HG02678 (cell line): ENCODE data around the gene INTS13.
"Not testable (repeated sequence)": the region's sequence is repeated elsewhere in the genome, so short reads cannot be mapped to it uniquely, and the experiment has no call there.

ENCODE experiments used
- ATAC-seq: cut with Tn5 transposase; IDR thresholded peaks from one replicate; pipeline ENCODE4 v1.9.1; 2021; ENCODE audit warnings: mild to moderate bottlenecking, moderate library complexity; ENCODE audit not compliant: unreplicated experiment

The INTS13 gene

GRCh38 chr12:26936559-26937442 lies 980 bp downstream of the INTS13 start:
- no peak for ATAC-seq

DNA sequence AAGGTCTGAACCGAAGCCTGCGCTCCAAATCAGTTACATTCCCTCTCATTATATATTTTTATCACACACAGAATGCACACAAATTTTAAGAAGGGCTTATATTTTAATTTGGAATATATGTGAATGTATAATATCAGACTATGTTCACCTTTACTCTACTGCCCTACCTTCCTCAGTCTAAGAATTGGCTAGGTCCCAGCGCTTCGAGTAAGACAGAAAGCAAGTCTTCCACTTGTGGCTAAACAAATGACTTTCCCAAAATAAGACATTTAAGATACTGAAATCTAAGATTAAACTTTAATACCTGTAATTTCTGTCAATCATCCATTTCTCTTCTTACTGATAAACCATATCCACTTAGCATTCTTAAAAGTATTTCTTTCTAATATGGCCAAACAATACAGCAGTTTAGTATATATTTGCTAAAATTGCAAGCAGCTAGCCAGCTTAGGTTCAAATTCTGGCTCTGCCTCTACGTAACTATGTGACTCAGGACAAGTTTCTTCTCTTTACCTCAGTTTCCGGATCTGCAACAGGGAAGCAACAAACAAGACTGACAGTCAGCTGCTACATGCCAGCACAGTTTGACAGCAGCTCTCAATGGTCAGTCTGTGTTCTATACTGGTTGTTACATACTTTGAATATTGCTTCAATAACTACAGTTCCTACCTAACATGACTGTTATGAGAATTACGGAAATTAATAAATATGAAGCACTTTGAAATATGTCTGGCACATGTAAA lies 2.0 kb downstream of the INTS13 start:
- ATAC-seq: no peak

DNA sequence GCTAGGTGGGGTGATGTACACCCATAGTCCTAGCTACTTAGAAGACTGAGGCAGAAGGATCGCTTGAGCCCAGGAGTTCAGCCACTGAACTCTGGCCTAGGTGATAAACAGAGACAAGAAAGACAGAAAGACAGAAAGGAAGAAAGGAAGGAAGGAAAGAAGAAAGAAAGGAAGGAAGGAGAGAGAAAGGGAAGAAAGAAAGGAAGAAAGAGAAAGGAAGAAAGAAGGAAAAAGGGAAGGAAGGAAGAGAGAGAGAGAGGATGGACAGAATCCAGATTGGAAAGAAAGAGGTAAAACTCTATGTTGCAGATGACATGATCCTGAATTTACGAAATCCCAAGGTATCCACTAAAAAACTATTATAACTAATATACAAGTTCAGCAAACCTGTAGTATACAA lies 8.2 kb downstream of the INTS13 start:
- ATAC-seq: no peak

GRCh38 chr12:26928661-26929060 lies 9.1 kb downstream of the INTS13 start:
- ATAC-seq: no peak

GRCh38 chr12:26921886-26922285 lies 15.9 kb downstream of the INTS13 start:
- no peak for ATAC-seq

DNA sequence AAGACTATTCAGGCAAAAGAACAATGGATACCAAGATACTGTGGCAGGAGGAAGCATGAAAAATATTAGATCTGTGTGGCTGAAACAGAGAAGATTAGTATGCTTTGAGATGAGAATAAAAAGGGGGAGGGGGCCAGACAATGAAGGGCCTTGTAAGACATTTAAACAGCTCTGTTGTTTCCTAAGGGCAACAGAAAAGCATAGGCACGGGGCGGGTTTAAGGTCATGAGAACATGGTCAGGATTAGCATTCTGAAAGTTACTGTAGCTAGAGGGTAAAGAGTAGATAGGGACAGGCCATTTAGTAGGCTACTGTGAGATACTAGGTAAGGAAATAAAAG lies 18.6 kb downstream of the INTS13 start:
- ATAC-seq: no peak

DNA sequence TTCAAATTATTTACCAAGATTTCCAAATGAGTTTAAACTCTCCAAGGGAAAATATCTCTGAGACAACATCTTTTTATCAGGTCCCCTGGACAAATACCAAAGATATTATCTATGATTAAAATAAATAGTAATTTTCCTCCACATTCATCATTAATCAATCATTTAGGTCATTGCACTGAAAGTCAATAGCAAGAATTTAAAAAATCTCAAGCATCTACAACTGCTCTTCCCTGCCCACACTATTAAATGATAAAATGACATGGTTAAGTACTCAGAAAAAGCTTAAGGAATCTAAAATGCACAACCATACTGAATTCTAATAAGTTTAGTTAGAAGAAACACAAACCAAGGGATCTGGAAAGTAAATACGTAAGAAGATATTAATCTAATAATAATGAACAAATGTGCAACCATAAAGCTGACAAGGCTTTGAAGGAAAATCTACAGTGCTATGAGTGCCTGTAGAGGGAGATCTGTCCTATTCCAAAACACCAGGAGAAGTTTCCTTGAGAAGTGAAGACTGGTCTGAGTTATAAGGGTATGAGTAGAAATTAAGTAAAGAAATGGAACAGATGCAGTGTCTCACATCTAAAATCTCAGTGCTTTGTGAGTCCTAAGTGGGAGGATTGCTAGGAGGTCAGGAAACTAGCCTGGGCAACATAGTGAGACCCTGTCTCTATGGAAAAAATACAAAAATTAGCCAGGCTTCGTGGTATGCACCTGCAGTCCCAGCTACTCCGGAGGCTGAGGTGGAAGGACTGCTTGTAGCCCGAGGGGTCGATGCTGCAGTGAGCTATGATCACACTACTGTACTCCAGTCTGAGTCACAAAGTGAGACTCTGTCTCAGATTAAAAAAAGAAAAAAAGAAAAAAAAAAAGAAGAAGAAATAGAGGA lies 19.2 kb downstream of the INTS13 start:
- ATAC-seq: no peak

- no peak for ATAC-seq
These were observed 31.1 kb downstream of the INTS13 start for GRCh38 chr12:26906704-26907103.

- ATAC-seq: no peak
These were observed 31.8 kb downstream of the INTS13 start for GRCh38 chr12:26906024-26906423.

- ATAC-seq: not testable (repeated sequence)
These were observed 34.4 kb downstream of the INTS13 start for GRCh38 chr12:26903396-26903795.

DNA sequence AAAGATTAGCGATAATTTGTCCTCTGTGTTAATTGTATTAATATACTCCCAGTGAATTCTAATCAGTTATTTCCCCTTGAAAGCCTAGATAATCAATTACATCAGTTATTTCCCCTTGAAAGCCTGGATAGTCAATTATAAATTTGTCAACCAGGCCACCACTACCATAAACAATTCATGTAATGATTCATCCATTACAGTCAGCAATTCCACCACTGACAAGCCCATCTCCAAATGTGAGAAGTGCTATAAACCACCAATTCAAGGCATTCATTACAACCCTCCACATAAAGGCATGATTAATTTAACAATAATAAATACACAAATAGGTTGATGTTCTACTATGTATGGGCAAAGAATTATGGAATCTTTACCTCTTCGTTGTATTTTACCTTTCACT lies 40.9 kb downstream of the INTS13 start:
- no peak for ATAC-seq

DNA sequence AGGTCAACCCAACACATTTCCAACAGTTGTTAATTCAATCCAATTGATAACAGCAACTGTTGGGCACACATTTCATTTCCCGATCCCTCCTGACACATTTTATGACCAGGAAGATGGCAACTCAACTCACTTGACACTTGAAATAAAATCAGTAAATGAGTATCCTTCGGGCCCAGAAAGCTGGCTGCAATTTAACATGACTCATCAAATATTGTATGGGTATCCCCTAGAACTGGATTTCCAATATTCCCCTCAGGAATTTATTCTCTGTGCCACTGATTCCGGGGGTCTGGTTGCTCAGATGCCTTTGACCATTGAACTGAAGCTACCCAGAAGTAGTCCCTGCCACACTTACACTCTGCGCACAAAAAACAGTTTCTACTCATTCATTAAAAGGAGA lies 42.1 kb downstream of the INTS13 start:
- no peak for ATAC-seq

- ATAC-seq: no peak
These were observed 46.1 kb downstream of the INTS13 start for GRCh38 chr12:26891704-26892103.

GRCh38 chr12:26890784-26891183 lies 47.0 kb downstream of the INTS13 start:
- ATAC-seq: no peak

DNA sequence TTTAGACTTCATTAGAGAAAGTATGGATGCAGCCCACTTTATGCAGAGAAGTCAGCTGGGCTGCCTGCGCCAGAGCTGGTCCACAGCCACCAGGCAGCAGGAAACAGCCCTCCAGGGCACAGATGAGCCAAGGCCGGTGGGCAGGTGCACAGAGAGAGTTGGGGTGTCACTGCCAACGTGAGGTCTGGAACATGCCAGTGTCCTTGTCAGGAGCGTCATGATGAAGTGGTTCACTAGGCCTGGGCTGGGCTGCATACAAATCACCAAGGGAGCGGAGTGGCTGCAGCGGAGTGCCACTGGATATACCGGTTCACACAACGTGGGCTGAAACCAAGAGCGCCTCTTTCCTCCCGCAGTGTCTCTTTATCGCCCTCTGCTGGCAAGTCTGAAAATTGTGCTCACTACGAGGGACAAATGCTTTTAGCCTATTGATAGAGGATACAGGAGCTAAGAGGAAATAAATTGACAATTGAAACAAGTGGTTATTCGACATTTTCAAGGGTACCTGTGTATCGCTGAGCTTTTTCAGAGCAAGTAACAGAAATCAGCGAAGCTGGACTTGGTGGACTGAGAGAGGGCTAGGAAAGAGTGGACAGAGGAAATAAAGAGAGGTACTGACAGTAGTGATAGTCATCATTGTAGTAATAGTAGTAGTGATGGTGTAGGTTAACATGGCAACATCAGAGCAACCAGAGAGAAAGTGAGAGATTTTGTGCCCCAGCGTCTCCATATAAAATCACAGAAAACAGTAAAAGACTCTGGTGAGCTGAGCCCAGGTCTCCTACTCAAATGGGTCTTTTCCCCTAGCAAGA lies 52.8 kb downstream of the INTS13 start:
- peak; percentile 91 for ATAC-seq

DNA sequence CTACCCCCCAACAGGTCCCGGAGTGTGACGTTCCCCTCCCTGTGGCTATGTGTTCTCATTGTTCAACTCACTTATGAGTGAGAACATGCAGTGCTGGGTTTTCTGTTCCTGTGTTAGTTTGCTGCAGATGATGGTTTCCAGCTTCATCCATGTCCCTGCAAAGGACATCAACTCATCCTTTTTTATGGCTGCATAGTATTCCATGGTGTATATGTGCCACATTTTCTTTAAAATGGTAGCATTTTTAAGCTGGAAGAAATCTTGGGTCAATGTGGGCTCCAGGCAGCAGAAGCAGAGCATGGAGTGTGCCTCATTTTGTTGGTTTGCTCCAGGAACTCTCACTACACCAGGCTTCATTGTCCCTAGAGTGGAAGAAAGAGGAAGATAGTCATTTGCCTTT lies 57.2 kb downstream of the INTS13 start:
- no peak for ATAC-seq

GRCh38 chr12:26878661-26879119 lies 59.1 kb downstream of the INTS13 start:
- peak; percentile 77 for ATAC-seq

- peak; percentile 70 for ATAC-seq
These were observed 63.1 kb downstream of the INTS13 start for GRCh38 chr12:26874501-26875296.

DNA sequence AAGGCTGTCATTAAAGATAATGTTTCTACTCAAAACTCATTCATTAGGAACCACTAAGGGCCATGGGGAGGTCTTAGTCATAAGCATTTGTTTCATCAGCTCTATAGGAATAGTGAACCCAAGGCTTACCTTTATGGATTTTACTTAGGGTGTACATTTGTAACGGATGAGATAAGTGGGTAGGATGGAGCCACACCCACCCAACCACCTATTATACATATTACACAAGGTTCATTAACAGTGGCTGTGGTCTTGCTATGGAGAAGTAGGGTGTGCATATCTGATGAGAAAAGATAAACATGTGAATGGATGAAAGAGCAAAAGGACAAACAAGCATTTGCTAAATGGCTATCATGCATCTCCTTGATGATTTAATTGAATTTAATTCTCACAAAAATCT lies 65.2 kb downstream of the INTS13 start:
- ATAC-seq: no peak

- no peak for ATAC-seq
These were observed 65.8 kb downstream of the INTS13 start for GRCh38 chr12:26871985-26872384.
